Sigmoid colon (tissue), 7 donors: ENCODE data around the gene XKR7. TPM values are rescaled to one million over a fixed set of nuclear protein-coding genes. Genes with fewer than 3 reads are reported as not detected.

Experiments
- DNase-seq: peaks from one replicate; pipeline ENCODE4 v3.0.0-alpha.2; 2019
- H3K27ac ChIP-seq, 4 donors: fragments of 200-600 bp; sonication (generic); one replicate each; pipeline ENCODE4 v1.5.1; 2016 to 2019; ENCODE audit warnings: mild to moderate bottlenecking in 1 of 4
- H3K27me3 ChIP-seq, 3 donors: fragments of 200-600 bp; sonication (generic); one replicate each; pipeline ENCODE4 v1.5.1; 2019; ENCODE audit warnings: mild to moderate bottlenecking in 1 of 3
- H3K36me3 ChIP-seq, 4 donors: fragments of 200-600 bp; sonication (generic); one replicate each; pipeline ENCODE4 v1.5.1; 2016 to 2019
- H3K4me1 ChIP-seq, 4 donors: fragments of 200-600 bp; sonication (generic); one replicate each; pipeline ENCODE4 v1.5.1; 2017 to 2019
- H3K4me3 ChIP-seq, 4 donors: fragments of 200-600 bp; sonication (generic); one replicate each; pipeline ENCODE4 v1.5.1; 2017 to 2019; ENCODE audit warnings: mild to moderate bottlenecking in 2 of 4, moderate library complexity in 1 of 4
- H3K9me3 ChIP-seq, 4 donors: fragments of 200-600 bp in 3 of 4; sonication (generic) in 3 of 4; one replicate each; pipeline versions ENCODE4 v1.5.1 to v1.6.1; 2013 to 2019
- EP300 ChIP-seq, 4 donors: sonication (generic); formaldehyde crosslinking; IDR thresholded peaks; one replicate each; pipeline ENCODE4 v1.6.1; 2017; ENCODE audit warnings: antibody characterized with exemption in 4 of 4
- POLR2A ChIP-seq, 2 donors: fragments of 450-650 bp; IDR thresholded peaks; one replicate each; pipeline ENCODE4 v1.6.1; 2016; ENCODE audit warnings: antibody characterized with exemption in 2 of 2, mild to moderate bottlenecking in 2 of 2, moderate library complexity in 2 of 2
- POLR2AphosphoS5 ChIP-seq, 4 donors: sonication (generic); formaldehyde crosslinking; IDR thresholded peaks; one replicate each; pipeline ENCODE4 v1.6.1; 2017; ENCODE audit warnings: antibody characterized with exemption in 4 of 4
- WGBS, 2 donors: extraction: QIAGEN DNeasy Blood & Tissue Kit; methylation state at CpG; one replicate each; pipeline ENCODE4 v1.1.7; 2013; 5-methylcytosine and 5-hydroxymethylcytosine counted together
- intact Hi-C: fragments of 100-400 bp; cut with DNase I; formaldehyde crosslinking; loops from one replicate; pipeline ENCODE4 v1.15.1; 2023
- polyA plus RNA-seq, 3 donors: library from polyadenylated mRNA; stranded (reverse); fragments of 200-250 nt; gene quantifications; one replicate each; pipeline ENCODE4 v1.2.3, GENCODE V29; 2013
- total RNA-seq, 4 donors: library from RNA; depleted of rRNA; stranded (reverse); fragments of >200 nt; gene quantifications; one replicate each; pipeline ENCODE4 v1.1.0, GENCODE V29; 2016
- TF ChIP-seq, protein P1 (sequence below), 4 experiments: fragments of 450-650 bp in 3 of 4; fragments of 200-600 bp in 1 of 4; IDR thresholded peaks; one replicate each; pipeline ENCODE4 v1.5.1; 2016 to 2019; ENCODE audit warnings: antibody characterized with exemption in 4 of 4, mild to moderate bottlenecking in 3 of 4, moderate library complexity in 2 of 4
- donor health status: healthy with polysubstance abuse.
- donor health status: Bipolar disorder and iron deficiency.
- donor health status: healthy.

XKR7 gene
- total and polyA plus RNA-seq, 7 donors, result under 0.01 to 0.15 (median 0.14) TPM; not detected in 4

DNA sequence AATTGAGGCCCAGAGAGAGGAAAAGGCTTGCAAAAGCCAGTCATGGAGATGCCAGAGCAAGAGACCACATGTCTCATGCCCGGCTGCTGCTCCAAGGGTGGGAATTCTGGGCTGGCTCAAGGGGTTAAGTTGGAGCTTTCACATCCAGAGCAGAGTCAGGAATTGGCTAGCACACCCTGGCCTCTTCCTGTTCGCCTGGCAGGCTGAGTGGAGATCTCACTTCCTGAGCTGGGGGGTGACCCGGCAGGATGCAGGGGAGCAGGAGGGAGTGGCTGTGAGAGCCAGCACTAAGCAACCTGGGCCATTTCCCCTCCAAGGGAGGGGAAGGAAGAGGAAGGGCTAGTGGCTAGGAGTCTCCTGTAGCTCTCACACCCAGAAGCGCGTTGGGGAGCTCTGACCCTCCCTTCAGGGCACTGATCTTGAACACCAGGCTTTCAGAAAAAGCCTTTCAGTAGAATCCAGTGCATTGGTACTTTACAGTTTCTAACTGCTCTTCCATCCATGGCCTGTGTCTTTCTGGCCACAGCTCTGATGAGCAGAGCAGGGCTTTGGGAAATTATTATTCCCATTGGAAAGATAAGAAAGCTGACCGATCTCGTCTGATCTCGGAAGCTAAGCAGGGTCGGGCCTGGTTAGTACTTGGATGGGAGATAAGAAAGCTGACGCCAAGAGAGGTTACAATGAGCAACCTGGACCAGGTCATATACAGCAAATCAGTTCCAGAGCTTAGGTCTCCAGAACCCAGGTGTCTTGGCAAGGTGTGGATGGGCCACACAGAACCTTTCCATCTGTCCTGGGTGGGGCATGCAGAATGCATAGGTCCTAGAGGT lies 40.1 kb downstream of the XKR7 start:
- Histone ChIP-seq H3K36me3 (no peaks in the 10 kb centered on the region), H3K4me3 (no peak overlapping the region), H3K27me3 (peaks cover 0 to 26% (median 1%) of the 10 kb centered on the region in 3 donors), H3K27ac (peak overlapping the region in 1 of 4 donors; percentile 48), H3K9me3 (no peaks in the 10 kb centered on the region), H3K4me1 (no peaks in the 10 kb centered on the region)
- no peak for DNase-seq
- TF ChIP-seq POLR2A (IDR thresholded peaks at IDR 0.05) (no peak), POLR2AphosphoS5 (IDR thresholded peaks at IDR 0.05) (peak in 1 of 4 donors; percentile 25)
- TF ChIP-seq, protein P1, sequence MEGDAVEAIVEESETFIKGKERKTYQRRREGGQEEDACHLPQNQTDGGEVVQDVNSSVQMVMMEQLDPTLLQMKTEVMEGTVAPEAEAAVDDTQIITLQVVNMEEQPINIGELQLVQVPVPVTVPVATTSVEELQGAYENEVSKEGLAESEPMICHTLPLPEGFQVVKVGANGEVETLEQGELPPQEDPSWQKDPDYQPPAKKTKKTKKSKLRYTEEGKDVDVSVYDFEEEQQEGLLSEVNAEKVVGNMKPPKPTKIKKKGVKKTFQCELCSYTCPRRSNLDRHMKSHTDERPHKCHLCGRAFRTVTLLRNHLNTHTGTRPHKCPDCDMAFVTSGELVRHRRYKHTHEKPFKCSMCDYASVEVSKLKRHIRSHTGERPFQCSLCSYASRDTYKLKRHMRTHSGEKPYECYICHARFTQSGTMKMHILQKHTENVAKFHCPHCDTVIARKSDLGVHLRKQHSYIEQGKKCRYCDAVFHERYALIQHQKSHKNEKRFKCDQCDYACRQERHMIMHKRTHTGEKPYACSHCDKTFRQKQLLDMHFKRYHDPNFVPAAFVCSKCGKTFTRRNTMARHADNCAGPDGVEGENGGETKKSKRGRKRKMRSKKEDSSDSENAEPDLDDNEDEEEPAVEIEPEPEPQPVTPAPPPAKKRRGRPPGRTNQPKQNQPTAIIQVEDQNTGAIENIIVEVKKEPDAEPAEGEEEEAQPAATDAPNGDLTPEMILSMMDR (IDR thresholded peaks at IDR 0.05), result no peak
- intact Hi-C loops, result no loop called here
- WGBS, 2 donors, result 39 to 41% methylated on average over 10 of the region's 10 CpGs

DNA sequence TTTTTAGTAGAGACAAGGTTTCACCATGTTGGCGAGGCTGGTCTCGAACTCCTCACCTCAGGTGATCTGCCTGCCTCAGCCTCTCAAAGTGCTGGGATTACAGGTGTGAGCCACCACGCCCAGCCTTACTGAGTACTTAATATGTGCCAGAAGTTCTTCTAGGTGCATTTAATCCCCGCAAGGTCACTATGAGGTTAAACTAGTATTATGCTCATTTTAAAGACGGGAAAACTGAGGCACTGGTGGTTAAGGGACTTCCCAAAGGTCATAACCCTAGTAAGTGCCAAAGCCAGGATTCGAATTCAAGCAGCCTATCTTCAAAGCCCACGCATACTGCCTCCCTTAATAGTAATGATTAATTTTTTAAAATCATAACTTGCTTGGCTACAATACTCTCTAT lies 41.6 kb downstream of the XKR7 start:
- H3K27ac ChIP-seq, result peak overlapping the region in 1 of 4 donors; percentile 43
- TF ChIP-seq POLR2A (IDR thresholded peaks at IDR 0.05) (no peak), EP300 (IDR thresholded peaks at IDR 0.05) (no peak), POLR2AphosphoS5 (IDR thresholded peaks at IDR 0.05) (no peak)
- TF ChIP-seq, protein P1 (IDR thresholded peaks at IDR 0.05), result no peak
- H3K4me1 ChIP-seq, result no peaks in the 10 kb centered on the region
- H3K36me3 ChIP-seq, result no peaks in the 10 kb centered on the region
- no peaks in the 10 kb centered on the region for H3K9me3 ChIP-seq
- no peak overlapping the region for H3K4me3 ChIP-seq
- 84 to 92% methylated on average over 7 of the region's 7 CpGs for WGBS, 2 donors
- DNase-seq, result no peak
- peaks cover 0 to 36% (median 5%) of the 10 kb centered on the region in 3 donors for H3K27me3 ChIP-seq
- intact Hi-C loops, result no loop called here

DNA sequence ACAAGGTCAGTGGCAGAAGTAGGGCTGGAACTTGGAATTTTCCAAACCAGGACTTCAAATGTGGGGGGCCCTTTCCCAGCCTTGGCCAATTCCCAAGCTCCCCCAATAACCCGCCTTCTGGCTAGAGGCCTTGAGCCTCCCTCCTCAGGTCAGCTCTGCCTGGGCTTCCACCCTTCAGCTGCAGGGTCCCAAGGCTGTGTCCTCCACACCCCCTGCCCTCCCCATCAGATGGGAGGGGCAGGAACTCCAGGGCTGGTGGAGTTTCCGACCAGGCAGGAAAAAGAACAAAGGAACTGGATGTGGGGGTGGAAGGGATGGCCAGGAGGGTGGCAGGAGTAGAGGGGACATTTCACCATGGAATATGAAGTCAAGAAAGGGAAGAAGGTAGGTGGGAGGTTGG lies 42.1 kb downstream of the XKR7 start, which contains the start of gene CCM2L:
Gene CCM2L (plus strand): TSS at position 338 of the 400 bp plus-strand sequence. CDS start 17 bp downstream, at position 355.
- H3K27ac ChIP-seq, result peak within 1 kb of the TSS; percentile 12 to 49 (median 25)
- 48 to 63% methylated on average over 2 of the region's 2 CpGs for WGBS, 2 donors
- peaks cover 0 to 42% (median 5%) of the 10 kb centered on the region in 3 donors for H3K27me3 ChIP-seq
- TF ChIP-seq POLR2A (IDR thresholded peaks at IDR 0.05) (no peak), POLR2AphosphoS5 (IDR thresholded peaks at IDR 0.05) (peak in 1 of 4 donors; percentile 13)
- no peak for DNase-seq
- no peaks in the 10 kb centered on the region for H3K4me1 ChIP-seq
- H3K36me3 ChIP-seq, result no peaks in the 10 kb centered on the region
- H3K9me3 ChIP-seq, result no peaks in the 10 kb centered on the region
- peak within 1 kb of the TSS in 2 of 4 donors; percentile 16 to 25 for H3K4me3 ChIP-seq
- intact Hi-C loops, result no loop called here

DNA sequence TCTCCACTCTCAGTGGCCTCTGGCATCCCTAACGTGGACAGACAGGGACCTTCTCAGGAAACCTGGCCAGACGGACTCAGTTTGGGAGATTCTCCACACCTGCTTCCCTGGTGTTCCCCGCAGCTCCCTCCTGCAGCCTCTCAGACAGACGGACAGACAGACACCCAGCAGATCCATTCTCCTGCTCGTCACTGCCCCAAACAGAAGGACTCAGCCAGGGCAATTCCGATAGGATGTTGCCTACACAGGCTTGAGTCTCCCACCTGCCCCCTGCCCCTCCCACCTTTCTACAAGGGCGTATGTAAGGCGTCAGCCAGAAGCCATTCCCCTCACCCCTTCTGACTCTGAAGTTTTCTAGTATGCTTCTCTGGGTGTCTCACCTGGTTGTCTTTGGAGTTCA lies 42.7 kb downstream of the XKR7 start:
- intact Hi-C loops, result no loop called here
- TF ChIP-seq, protein P1 (IDR thresholded peaks at IDR 0.05), result no peak
- TF ChIP-seq POLR2A (IDR thresholded peaks at IDR 0.05) (no peak), POLR2AphosphoS5 (IDR thresholded peaks at IDR 0.05) (no peak), EP300 (IDR thresholded peaks at IDR 0.05) (no peak)
- Histone ChIP-seq H3K4me1 (no peaks in the 10 kb centered on the region), H3K4me3 (peak overlapping the region in 2 of 4 donors; percentile 16 to 25), H3K27me3 (peaks cover 0 to 47% (median 5%) of the 10 kb centered on the region in 3 donors), H3K9me3 (no peaks in the 10 kb centered on the region), H3K27ac (peak overlapping the region; percentile 12 to 49 (median 25)), H3K36me3 (no peaks in the 10 kb centered on the region)
- DNase-seq, result no peak
- 29 to 57% methylated on average over 8 of the region's 8 CpGs for WGBS, 2 donors

DNA sequence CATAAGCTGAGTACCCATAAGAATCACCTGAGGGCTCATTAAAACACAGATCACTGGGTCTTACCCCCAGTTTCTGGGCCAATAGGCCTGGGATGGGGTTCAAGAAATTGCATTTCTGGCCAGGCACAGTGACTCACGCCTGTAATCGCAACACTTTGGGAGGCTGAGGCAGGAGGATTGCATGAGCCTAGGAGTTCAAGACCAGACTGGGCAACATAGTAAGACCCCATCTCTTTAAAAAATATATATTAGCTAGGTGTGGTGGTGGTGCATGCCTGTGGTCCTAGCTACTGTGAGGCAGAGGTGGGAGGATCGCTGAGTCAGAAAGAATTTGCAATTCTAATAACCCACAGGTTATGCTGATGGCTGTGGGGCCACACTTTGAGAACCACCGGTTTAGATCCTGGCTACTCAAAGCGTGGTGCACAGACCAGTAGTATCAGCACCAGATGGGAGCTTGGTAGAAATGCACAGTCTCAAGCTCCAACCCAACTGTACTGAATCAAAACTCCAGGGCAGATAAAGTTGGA lies 44.3 kb downstream of the XKR7 start:
- peaks cover 0 to 62% (median 5%) of the 10 kb centered on the region in 3 donors for H3K27me3 ChIP-seq
- TF ChIP-seq POLR2A (IDR thresholded peaks at IDR 0.05) (no peak), EP300 (IDR thresholded peaks at IDR 0.05) (no peak), POLR2AphosphoS5 (IDR thresholded peaks at IDR 0.05) (no peak)
- TF ChIP-seq, protein P1 (IDR thresholded peaks at IDR 0.05), result no peak
- intact Hi-C loops, result no loop called here
- no peak for DNase-seq
- H3K4me3 ChIP-seq, result no peak overlapping the region
- no peaks in the 10 kb centered on the region for H3K36me3 ChIP-seq
- H3K4me1 ChIP-seq, result no peaks in the 10 kb centered on the region
- H3K9me3 ChIP-seq, result no peaks in the 10 kb centered on the region
- 74 to 83% methylated on average over 5 of the region's 5 CpGs for WGBS, 2 donors
- H3K27ac ChIP-seq, result no peak overlapping the region
